HepG2 (cell line): ENCODE results near the gene GAL3ST2. TPM values are rescaled to one million over a fixed set of nuclear protein-coding genes. Genes with fewer than 3 reads are reported as not detected.

Experiments
- ATAC-seq: fragments of 200-7000 bp; cut with Tn5 transposase; 3 replicates; pipeline ENCODE4 v1.9.1; 2020; ENCODE audit warnings: mild to moderate bottlenecking, moderate library complexity
- BruUV-seq: library from RNA; stranded (reverse); fragments of 400-500 nt; replicated peaks from 2 replicates; lab custom pipeline; 2021; lab: Mats Ljungman, UMichigan
- CTCF ChIA-PET: fragments of 300-600 bp; formaldehyde crosslinking; extraction: SDS; loops from one replicate; lab custom pipeline; 2021; ENCODE audit warnings: low total read pairs, inconsistent platforms, low intra/inter-chr PET ratio; lab: Yijun Ruan, JAX
- POLR2A ChIA-PET: fragments of 350-600 bp; sonication (Branson Sonifier 250); formaldehyde crosslinking; loops from one replicate; lab custom pipeline; 2020; ENCODE audit warnings: antibody characterized with exemption, inconsistent platforms; lab: Yijun Ruan, JAX
- DNase-seq: peaks from one replicate; pipeline ENCODE4 v3.0.0-alpha.2; 2015; ENCODE audit warnings: low spot score
- FAIRE-seq: peaks from 3 replicates; lab custom pipeline; 2011; peaks lifted over from hg19 to GRCh38; lab: Jason Lieb, UNC
- H2AFZ ChIP-seq: one replicate; pipeline ENCODE4 v1.6.1; 2011; ENCODE audit warnings: low read length, inconsistent platforms
- H3K27ac ChIP-seq: fragments of 300-600 bp; 3 replicates; pipeline ENCODE4 v1.8.0; 2011; ENCODE audit warnings: mixed run types, mild to moderate bottlenecking, mixed read lengths, low read length, inconsistent platforms; ENCODE audit not compliant: insufficient read depth; ENCODE audit errors: extremely low read length
- H3K27me3 ChIP-seq, 2 experiments: fragments of 200-600 bp in 1 of 2; 2 replicates in 1 of 2; 3 replicates in 1 of 2; pipeline versions ENCODE4 v1.6.0 to v1.8.0; 2011; ENCODE audit warnings: low read length in 2 of 2, mild to moderate bottlenecking in 2 of 2, moderate library complexity in 2 of 2, inconsistent platforms in 1 of 2; ENCODE audit not compliant: insufficient read depth in 2 of 2, control insufficient read depth in 1 of 2
- H3K36me3 ChIP-seq, 2 experiments: fragments of 200-600 bp in 1 of 2; replicated peaks in 1 of 2; 2 replicates in 1 of 2; 3 replicates in 1 of 2; pipeline versions ENCODE4 v1.5.1 to v1.8.0; 2011; ENCODE audit warnings: low read length in 2 of 2, inconsistent platforms in 1 of 2; ENCODE audit not compliant: insufficient read depth in 2 of 2, control insufficient read depth in 1 of 2
- H3K4me1 ChIP-seq: 2 replicates; pipeline ENCODE4 v1.5.1; 2012; ENCODE audit warnings: low read length, inconsistent platforms; ENCODE audit not compliant: insufficient read depth
- H3K4me2 ChIP-seq: 2 replicates; pipeline ENCODE4 v1.6.0; 2011; ENCODE audit warnings: low read depth, low read length, inconsistent platforms
- H3K4me3 ChIP-seq, 3 experiments: fragments of 200-600 bp in 1 of 3; sonication (generic), shearing (Covaris generic) in 1 of 3; replicated peaks in 1 of 3; 2 replicates each; pipeline ENCODE4 v1.5.1; 2011 to 2016; ENCODE audit warnings: low read length in 3 of 3, inconsistent platforms in 2 of 3, low read depth in 2 of 3, mild to moderate bottlenecking in 2 of 3, control low read depth in 1 of 3, mixed read lengths in 1 of 3; ENCODE audit not compliant: insufficient read depth in 1 of 3
- H3K79me2 ChIP-seq: one replicate; pipeline ENCODE4 v1.6.1; 2011; ENCODE audit warnings: low read length, inconsistent platforms; ENCODE audit not compliant: insufficient read depth
- H3K9ac ChIP-seq: 2 replicates; pipeline ENCODE4 v1.6.0; 2011; ENCODE audit warnings: mild to moderate bottlenecking, low read depth, low read length, inconsistent platforms; ENCODE audit not compliant: insufficient read depth
- H3K9me3 ChIP-seq: 2 replicates; pipeline ENCODE4 v1.5.1; 2012; ENCODE audit warnings: mild to moderate bottlenecking, low read length
- H4K20me1 ChIP-seq: 2 replicates; pipeline ENCODE4 v1.6.0; 2011; ENCODE audit warnings: inconsistent platforms, mild to moderate bottlenecking, low read length, moderate library complexity; ENCODE audit not compliant: insufficient read depth
- AGO2 ChIP-seq: fragments of 200-400 bp; formaldehyde crosslinking; optimal IDR thresholded peaks from 2 replicates; pipeline ENCODE3; 2017; ENCODE audit warnings: mild to moderate bottlenecking, low read depth, low read length, moderate library complexity
- NFIC ChIP-seq: IDR thresholded peaks from 2 replicates; pipeline ENCODE4 v1.6.1; 2012; ENCODE audit warnings: mild to moderate bottlenecking, low read length, inconsistent platforms
- RAD51 ChIP-seq: fragments of 450-650 bp; IDR thresholded peaks from 2 replicates; pipeline ENCODE4 v1.6.1; 2016; ENCODE audit warnings: borderline replicate concordance
- THYN1 ChIP-seq: sonication (generic); formaldehyde crosslinking; IDR thresholded peaks from 2 replicates; pipeline ENCODE4 v1.8.1; 2023; ENCODE audit warnings: low read depth, mild to moderate bottlenecking, moderate library complexity, missing genetic modification reagents, borderline replicate concordance
- ZFP82 ChIP-seq: sonication (generic); formaldehyde crosslinking; IDR thresholded peaks from 2 replicates; pipeline ENCODE4 v1.5.1; 2020; ENCODE audit warnings: mild to moderate bottlenecking, missing genetic modification reagents, borderline replicate concordance
- ZFY ChIP-seq: sonication (generic); formaldehyde crosslinking; IDR thresholded peaks from 2 replicates; pipeline ENCODE4 v1.4.0; 2020; ENCODE audit warnings: missing genetic modification reagents
- ZNF777 ChIP-seq: sonication (generic); formaldehyde crosslinking; IDR thresholded peaks from 2 replicates; pipeline ENCODE4 v1.4.0; 2020; ENCODE audit warnings: missing genetic modification reagents
- WGBS: methylation state at CpG from one replicate; pipeline ENCODE4 v1.1.6; 2017; ENCODE audit warnings: low lambda C conversion rate; 5-methylcytosine and 5-hydroxymethylcytosine counted together
- in situ Hi-C: cut with HindIII; loops from 2 replicates; pipeline ENCODE4 v1.10.0; 2017; ENCODE audit warnings: low pct_unique_long_range_greater_than_20kb; ENCODE audit not compliant: extremely low pct_ligation_motif_present
- intact Hi-C: fragments of 100-400 bp; cut with micrococcal nuclease; formaldehyde crosslinking; loops from one replicate; pipeline ENCODE4 v1.10.0; 2022; ENCODE audit not compliant: unreplicated experiment
- polyA plus RNA-seq, 8 experiments: library from polyadenylated mRNA; depleted of rRNA in 3 of 8; stranded (reverse) in 7 of 8; unstranded in 1 of 8; fragments of >200 nt; fragmentation: Illumina TruSeq in 4 of 8; extraction: Trizol in 4 of 8; gene quantifications; 2 replicates each; pipeline versions ENCODE4 v1.2.1 to v1.2.3, GENCODE V29; 2011 to 2016; ENCODE audit warnings: low read depth in 4 of 8, missing spikeins in 1 of 8, mixed read lengths in 1 of 8; ENCODE audit not compliant: insufficient read depth in 1 of 8
- total RNA-seq, 5 experiments: library from RNA; depleted of rRNA; stranded (reverse); fragments of >200 nt; fragmentation: Illumina TruSeq; extraction: Trizol; gene quantifications; 2 replicates each; pipeline ENCODE4 v1.2.3, GENCODE V29; 2016; ENCODE audit warnings: low read depth in 1 of 5
- TF ChIP-seq, protein P1 (sequence below): sonication (generic); formaldehyde crosslinking; conservative IDR thresholded peaks from 2 replicates; pipeline ENCODE4 v1.4.0; 2020; ENCODE audit warnings: missing genetic modification reagents
- TF ChIP-seq, protein P2 (sequence below): IDR thresholded peaks from 2 replicates; pipeline ENCODE4 v1.6.1; 2012; ENCODE audit warnings: inconsistent platforms
- TF ChIP-seq, protein P3 (sequence below): sonication (generic); formaldehyde crosslinking; IDR thresholded peaks from 2 replicates; pipeline ENCODE4 v1.8.1; 2023; ENCODE audit warnings: mild to moderate bottlenecking, missing genetic modification reagents, borderline replicate concordance
- TF ChIP-seq, protein P4 (sequence below): IDR thresholded peaks from 2 replicates; pipeline ENCODE4 v1.6.1; 2016; ENCODE audit warnings: low read depth, missing genetic modification reagents, missing compliant biosample characterization

GAL3ST2 gene
- total and polyA plus RNA-seq, 2 of the 13 experiments (the other 11 are each of a cell fraction or from before 2014, with no cell fraction given), result 0.17 to 0.20 TPM

DNA sequence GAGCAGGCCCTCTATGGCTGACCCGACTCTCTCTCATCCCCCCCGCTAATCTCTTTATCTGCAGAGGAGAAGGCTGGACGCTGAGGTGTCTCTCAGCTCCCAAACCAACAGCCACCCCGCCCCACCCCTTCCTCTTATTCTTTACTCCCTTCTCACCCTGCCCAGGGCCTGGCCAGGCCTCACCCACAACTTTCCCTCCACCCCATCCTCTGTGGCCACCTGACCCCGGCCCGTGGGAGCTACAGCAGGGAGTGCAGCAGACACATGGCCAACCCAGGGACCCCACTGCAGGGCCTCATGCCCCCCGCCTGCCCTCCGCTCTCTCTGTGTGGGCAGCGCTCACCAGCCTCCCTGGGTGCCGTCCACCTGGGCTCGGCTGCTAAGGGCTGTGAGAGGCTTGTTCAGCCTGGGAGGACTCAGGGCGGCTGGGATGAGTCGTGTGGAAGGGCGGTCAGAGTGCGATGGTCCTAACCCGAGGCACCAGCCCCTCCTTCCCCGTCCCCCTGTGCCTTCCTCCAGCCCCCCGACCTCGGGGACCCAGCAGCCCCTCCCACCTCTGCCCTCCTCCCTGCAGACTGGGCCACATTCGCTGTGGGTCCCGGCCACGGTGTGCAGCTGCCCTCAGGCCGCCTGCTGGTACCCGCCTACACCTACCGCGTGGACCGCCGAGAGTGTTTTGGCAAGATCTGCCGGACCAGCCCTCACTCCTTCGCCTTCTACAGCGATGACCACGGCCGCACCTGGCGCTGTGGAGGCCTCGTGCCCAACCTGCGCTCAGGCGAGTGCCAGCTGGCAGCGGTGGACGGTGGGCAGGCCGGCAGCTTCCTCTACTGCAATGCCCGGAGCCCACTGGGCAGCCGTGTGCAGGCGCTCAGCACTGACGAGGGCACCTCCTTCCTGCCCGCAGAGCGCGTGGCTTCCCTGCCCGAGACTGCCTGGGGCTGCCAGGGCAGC lies 39.1 kb downstream of the GAL3ST2 start (continued):
- TF ChIP-seq, protein P1, sequence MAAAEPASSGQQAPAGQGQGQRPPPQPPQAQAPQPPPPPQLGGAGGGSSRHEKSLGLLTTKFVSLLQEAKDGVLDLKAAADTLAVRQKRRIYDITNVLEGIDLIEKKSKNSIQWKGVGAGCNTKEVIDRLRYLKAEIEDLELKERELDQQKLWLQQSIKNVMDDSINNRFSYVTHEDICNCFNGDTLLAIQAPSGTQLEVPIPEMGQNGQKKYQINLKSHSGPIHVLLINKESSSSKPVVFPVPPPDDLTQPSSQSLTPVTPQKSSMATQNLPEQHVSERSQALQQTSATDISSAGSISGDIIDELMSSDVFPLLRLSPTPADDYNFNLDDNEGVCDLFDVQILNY (CRISPR knock-in tag), result no peak
- TF ChIP-seq ZFP82 (CRISPR knock-in tag) (no peak), THYN1 (CRISPR knock-in tag) (no peak), RAD51 (no peak), ZNF777 (no peak)
- TF ChIP-seq, protein P2, sequence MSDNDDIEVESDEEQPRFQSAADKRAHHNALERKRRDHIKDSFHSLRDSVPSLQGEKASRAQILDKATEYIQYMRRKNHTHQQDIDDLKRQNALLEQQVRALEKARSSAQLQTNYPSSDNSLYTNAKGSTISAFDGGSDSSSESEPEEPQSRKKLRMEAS, result no peak
- TF ChIP-seq, all 625 proteins: peak for 12

DNA sequence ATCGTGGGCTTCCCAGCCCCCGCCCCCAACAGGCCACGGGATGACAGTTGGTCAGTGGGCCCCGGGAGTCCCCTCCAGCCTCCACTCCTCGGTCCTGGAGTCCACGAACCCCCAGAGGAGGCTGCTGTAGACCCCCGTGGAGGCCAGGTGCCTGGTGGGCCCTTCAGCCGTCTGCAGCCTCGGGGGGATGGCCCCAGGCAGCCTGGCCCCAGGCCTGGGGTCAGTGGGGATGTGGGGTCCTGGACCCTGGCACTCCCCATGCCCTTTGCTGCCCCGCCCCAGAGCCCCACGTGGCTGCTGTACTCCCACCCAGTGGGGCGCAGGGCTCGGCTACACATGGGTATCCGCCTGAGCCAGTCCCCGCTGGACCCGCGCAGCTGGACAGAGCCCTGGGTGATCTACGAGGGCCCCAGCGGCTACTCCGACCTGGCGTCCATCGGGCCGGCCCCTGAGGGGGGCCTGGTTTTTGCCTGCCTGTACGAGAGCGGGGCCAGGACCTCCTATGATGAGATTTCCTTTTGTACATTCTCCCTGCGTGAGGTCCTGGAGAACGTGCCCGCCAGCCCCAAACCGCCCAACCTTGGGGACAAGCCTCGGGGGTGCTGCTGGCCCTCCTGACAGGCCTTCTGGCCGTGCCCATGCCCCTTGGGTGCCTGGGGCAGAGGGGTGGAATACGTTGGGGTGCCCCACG lies 40.0 kb downstream of the GAL3ST2 start:
- H3K36me3 ChIP-seq, result peaks cover 1 to 6% of the 10 kb centered on the region in 2 experiments; a peak in 3 of 5 replicates
- H3K4me2 ChIP-seq, result no peak overlapping the region
- H3K9me3 ChIP-seq, result no peaks in the 10 kb centered on the region
- H3K79me2 ChIP-seq, result peaks cover 17% of the 10 kb centered on the region
- H2AFZ ChIP-seq, result no peak overlapping the region
- WGBS, result 85% methylated on average over 16 of the region's 33 CpGs
- FAIRE-seq (no peak), DNase-seq (no peak), ATAC-seq (no peak)
- ChIA-PET POLR2A (interaction anchor here (1.1 to 1.6 kb wide), 3 partner anchors 8 to 45 kb away, joined by 3 to 8 read pairs (median 4); partner anchors contain the start of gene NEU4), CTCF (no interaction called here)
- TSS peak; percentile 8 for BruUV-seq
- H3K9ac ChIP-seq, result no peak overlapping the region
- H3K4me1 ChIP-seq, result peaks cover 39% of the 10 kb centered on the region
- H3K4me3 ChIP-seq, result no peak overlapping the region
- H3K27me3 ChIP-seq, result peaks cover 0 to 4% of the 10 kb centered on the region in 2 experiments; a peak in 1 of 5 replicates
- no peak overlapping the region for H3K27ac ChIP-seq
- intact Hi-C loops (no loop called here), in situ Hi-C loops (no loop called here)
- H4K20me1 ChIP-seq, result peaks cover 10% of the 10 kb centered on the region; the same call in 1 of the 2 replicates
- TF ChIP-seq, protein P3, sequence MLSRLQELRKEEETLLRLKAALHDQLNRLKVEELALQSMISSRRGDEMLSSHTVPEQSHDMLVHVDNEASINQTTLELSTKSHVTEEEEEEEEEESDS (CRISPR knock-in tag), result no peak
- TF ChIP-seq ZFY (CRISPR knock-in tag) (no peak), NFIC (no peak), AGO2 (peak; percentile 82)
- TF ChIP-seq, protein P4, sequence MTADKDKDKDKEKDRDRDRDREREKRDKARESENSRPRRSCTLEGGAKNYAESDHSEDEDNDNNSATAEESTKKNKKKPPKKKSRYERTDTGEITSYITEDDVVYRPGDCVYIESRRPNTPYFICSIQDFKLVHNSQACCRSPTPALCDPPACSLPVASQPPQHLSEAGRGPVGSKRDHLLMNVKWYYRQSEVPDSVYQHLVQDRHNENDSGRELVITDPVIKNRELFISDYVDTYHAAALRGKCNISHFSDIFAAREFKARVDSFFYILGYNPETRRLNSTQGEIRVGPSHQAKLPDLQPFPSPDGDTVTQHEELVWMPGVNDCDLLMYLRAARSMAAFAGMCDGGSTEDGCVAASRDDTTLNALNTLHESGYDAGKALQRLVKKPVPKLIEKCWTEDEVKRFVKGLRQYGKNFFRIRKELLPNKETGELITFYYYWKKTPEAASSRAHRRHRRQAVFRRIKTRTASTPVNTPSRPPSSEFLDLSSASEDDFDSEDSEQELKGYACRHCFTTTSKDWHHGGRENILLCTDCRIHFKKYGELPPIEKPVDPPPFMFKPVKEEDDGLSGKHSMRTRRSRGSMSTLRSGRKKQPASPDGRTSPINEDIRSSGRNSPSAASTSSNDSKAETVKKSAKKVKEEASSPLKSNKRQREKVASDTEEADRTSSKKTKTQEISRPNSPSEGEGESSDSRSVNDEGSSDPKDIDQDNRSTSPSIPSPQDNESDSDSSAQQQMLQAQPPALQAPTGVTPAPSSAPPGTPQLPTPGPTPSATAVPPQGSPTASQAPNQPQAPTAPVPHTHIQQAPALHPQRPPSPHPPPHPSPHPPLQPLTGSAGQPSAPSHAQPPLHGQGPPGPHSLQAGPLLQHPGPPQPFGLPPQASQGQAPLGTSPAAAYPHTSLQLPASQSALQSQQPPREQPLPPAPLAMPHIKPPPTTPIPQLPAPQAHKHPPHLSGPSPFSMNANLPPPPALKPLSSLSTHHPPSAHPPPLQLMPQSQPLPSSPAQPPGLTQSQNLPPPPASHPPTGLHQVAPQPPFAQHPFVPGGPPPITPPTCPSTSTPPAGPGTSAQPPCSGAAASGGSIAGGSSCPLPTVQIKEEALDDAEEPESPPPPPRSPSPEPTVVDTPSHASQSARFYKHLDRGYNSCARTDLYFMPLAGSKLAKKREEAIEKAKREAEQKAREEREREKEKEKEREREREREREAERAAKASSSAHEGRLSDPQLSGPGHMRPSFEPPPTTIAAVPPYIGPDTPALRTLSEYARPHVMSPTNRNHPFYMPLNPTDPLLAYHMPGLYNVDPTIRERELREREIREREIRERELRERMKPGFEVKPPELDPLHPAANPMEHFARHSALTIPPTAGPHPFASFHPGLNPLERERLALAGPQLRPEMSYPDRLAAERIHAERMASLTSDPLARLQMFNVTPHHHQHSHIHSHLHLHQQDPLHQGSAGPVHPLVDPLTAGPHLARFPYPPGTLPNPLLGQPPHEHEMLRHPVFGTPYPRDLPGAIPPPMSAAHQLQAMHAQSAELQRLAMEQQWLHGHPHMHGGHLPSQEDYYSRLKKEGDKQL (CRISPR knock-in tag), result no peak
